HG02642 (cell line): ENCODE data around the gene PELI2.

Source experiments
- ATAC-seq: cut with Tn5 transposase; IDR thresholded peaks from one replicate; pipeline ENCODE4 v1.9.1; 2021; ENCODE audit warnings: mild to moderate bottlenecking; ENCODE audit not compliant: unreplicated experiment, poor library complexity

Gene PELI2

GRCh38 chr14:56197150-56197549 lies 78.9 kb downstream of the PELI2 start:
- ATAC-seq: no peak

- no peak for ATAC-seq
Measured at GRCh38 chr14:56198438-56198837, 80.2 kb downstream of the PELI2 start.

- peak; percentile 39 for ATAC-seq
Measured at GRCh38 chr14:56199095-56199981, 81.1 kb downstream of the PELI2 start.

- peak; percentile 56 for ATAC-seq
Measured at GRCh38 chr14:56199982-56200577, 81.9 kb downstream of the PELI2 start.

GRCh38 chr14:56202256-56202655 lies 84.0 kb downstream of the PELI2 start:
- peak; percentile 60 for ATAC-seq

GRCh38 chr14:56205881-56206280 lies 87.7 kb downstream of the PELI2 start:
- no peak for ATAC-seq

- ATAC-seq: no peak
Measured at GRCh38 chr14:56206596-56206995, 88.4 kb downstream of the PELI2 start.

GRCh38 chr14:56207626-56208292 lies 89.5 kb downstream of the PELI2 start:
- ATAC-seq: no peak

- ATAC-seq: no peak
Measured at GRCh38 chr14:56208520-56208919, 90.3 kb downstream of the PELI2 start.

GRCh38 chr14:56210571-56210970 lies 92.4 kb downstream of the PELI2 start:
- ATAC-seq: no peak

- no peak for ATAC-seq
Measured at GRCh38 chr14:56211084-56211483, 92.9 kb downstream of the PELI2 start.

GRCh38 chr14:56211844-56212243 lies 93.6 kb downstream of the PELI2 start:
- ATAC-seq: no peak

GRCh38 chr14:56212521-56212920 lies 94.3 kb downstream of the PELI2 start:
- no peak for ATAC-seq

- ATAC-seq: no peak
Measured at GRCh38 chr14:56213306-56213705, 95.1 kb downstream of the PELI2 start.

GRCh38 chr14:56215180-56215579 lies 97.0 kb downstream of the PELI2 start:
- ATAC-seq: no peak

- ATAC-seq: no peak
Measured at GRCh38 chr14:56216626-56217379, 98.6 kb downstream of the PELI2 start.

- ATAC-seq: no peak
Measured at GRCh38 chr14:56217380-56218045, 99.3 kb downstream of the PELI2 start.

GRCh38 chr14:56219666-56220413 lies 101.6 kb downstream of the PELI2 start:
- ATAC-seq: no peak

- no peak for ATAC-seq
Measured at GRCh38 chr14:56221382-56222128, 103.3 kb downstream of the PELI2 start.
